PC-3 (cell line): ENCODE results near the gene LONP1. TPM values are rescaled to one million over a fixed set of nuclear protein-coding genes. Genes with fewer than 3 reads are reported as not detected.
"Not testable (repeated sequence)": the region's sequence is repeated elsewhere in the genome, so short reads cannot be mapped to it uniquely, and the experiment has no call there.

ENCODE experiments used
- ATAC-seq: fragments of 200-7000 bp; cut with Tn5 transposase; 2 replicates; pipeline ENCODE4 v1.9.1; 2020; ENCODE audit warnings: mild to moderate bottlenecking, moderate library complexity
- BruUV-seq: library from RNA; stranded (reverse); fragments of 400-500 nt; replicated peaks from 2 replicates; lab custom pipeline; 2021; lab: Mats Ljungman, UMichigan
- CTCF ChIA-PET: fragments of 300-600 bp; sonication (Branson Sonifier 250); formaldehyde crosslinking; loops from one replicate; lab custom pipeline; 2022; ENCODE audit warnings: antibody characterized with exemption; lab: Charles Lee
- POLR2A ChIA-PET: fragments of 300-600 bp; sonication (Branson Sonifier 250); formaldehyde crosslinking; loops from one replicate; lab custom pipeline; 2022; ENCODE audit warnings: antibody characterized with exemption; ENCODE audit not compliant: unreplicated experiment; lab: Charles Lee
- DNase-seq: peaks from one replicate; pipeline ENCODE4 v3.0.0-alpha.2; 2015
- H2AFZ ChIP-seq: fragments of 300-600 bp; sonication (generic); 2 replicates; pipeline ENCODE4 v1.6.0; 2016; ENCODE audit warnings: antibody characterized with exemption, low read length
- H3F3A ChIP-seq: fragments of 300-600 bp; sonication (generic); one replicate; pipeline ENCODE4 v1.6.0; 2017; ENCODE audit warnings: antibody characterized with exemption, low read length, control low read depth, mild to moderate bottlenecking; ENCODE audit not compliant: unreplicated experiment
- H3K27ac ChIP-seq: fragments of 300-600 bp; sonication (generic); 2 replicates; pipeline ENCODE4 v1.5.1; 2016; ENCODE audit warnings: mild to moderate bottlenecking, low read length
- H3K27me3 ChIP-seq: fragments of 300-600 bp; sonication (generic); 2 replicates; pipeline ENCODE4 v1.6.1; 2016; ENCODE audit warnings: low read length, mixed read lengths
- H3K36me3 ChIP-seq: fragments of 300-600 bp; sonication (generic); 2 replicates; pipeline ENCODE4 v1.6.1; 2016; ENCODE audit warnings: low read depth, mixed run types, low read length, mixed read lengths
- H3K4me1 ChIP-seq: fragments of 300-600 bp; sonication (generic); 2 replicates; pipeline ENCODE4 v1.5.1; 2016; ENCODE audit warnings: low read length; ENCODE audit not compliant: insufficient read depth
- H3K4me2 ChIP-seq: fragments of 300-600 bp; sonication (generic); 2 replicates; pipeline ENCODE4 v1.6.0; 2016; ENCODE audit warnings: low read length
- H3K4me3 ChIP-seq: fragments of 300-600 bp; sonication (generic); 2 replicates; pipeline ENCODE4 v1.5.1; 2016; ENCODE audit warnings: mild to moderate bottlenecking, low read length, mixed read lengths
- H3K79me2 ChIP-seq: fragments of 300-600 bp; sonication (generic); 2 replicates; pipeline ENCODE4 v1.6.1; 2017; ENCODE audit warnings: low read length, mixed read lengths
- H3K9ac ChIP-seq: fragments of 300-600 bp; sonication (generic); 2 replicates; pipeline ENCODE4 v1.6.0; 2016; ENCODE audit warnings: mild to moderate bottlenecking, low read length
- H3K9me2 ChIP-seq: fragments of 300-600 bp; sonication (generic); replicated peaks from 2 replicates; pipeline ENCODE4 v1.6.1; 2016; ENCODE audit warnings: mixed run types, low read length, mixed read lengths
- H3K9me3 ChIP-seq: fragments of 300-600 bp; sonication (generic); 2 replicates; pipeline ENCODE4 v1.6.1; 2016; ENCODE audit warnings: low read length, mixed read lengths
- H4K20me1 ChIP-seq: fragments of 300-600 bp; sonication (generic); 2 replicates; pipeline ENCODE4 v1.6.1; 2016; ENCODE audit warnings: low read length, mixed read lengths
- CTCF ChIP-seq: fragments of 300-600 bp; sonication (generic); conservative IDR thresholded peaks from 2 replicates; pipeline ENCODE4 v1.5.1; 2017; ENCODE audit warnings: antibody characterized with exemption, low read depth, mild to moderate bottlenecking, low read length
- EZH2 ChIP-seq: fragments of 300-600 bp; sonication (generic); IDR thresholded peaks from one replicate; pipeline ENCODE4 v1.6.1; 2017; ENCODE audit warnings: antibody characterized with exemption, mild to moderate bottlenecking, low read length; ENCODE audit not compliant: unreplicated experiment
- EZH2phosphoT487 ChIP-seq: fragments of 300-600 bp; sonication (generic); IDR thresholded peaks from 2 replicates; pipeline ENCODE4 v1.6.1; 2018; ENCODE audit warnings: mild to moderate bottlenecking, antibody characterized with exemption, low read length, borderline replicate concordance
- intact Hi-C: fragments of 100-400 bp; cut with micrococcal nuclease; formaldehyde crosslinking; loops from 2 replicates; pipeline ENCODE4 v1.9.0; 2023
- total RNA-seq: library from RNA; depleted of rRNA; stranded (reverse); fragments of >200 nt; gene quantifications from 2 replicates; pipeline ENCODE4 v1.2.3, GENCODE V29; 2014

Gene LONP1
- total RNA-seq, 1 experiment from 2014 or later = 217 TPM

- Histone ChIP-seq H4K20me1 (no peaks in the 10 kb centered on the region), H3K36me3 (no peaks in the 10 kb centered on the region), H3K9ac (no peak overlapping the region), H3K79me2 (no peaks in the 10 kb centered on the region), H3K4me1 (no peaks in the 10 kb centered on the region), H3K27ac (no peak overlapping the region), H3K9me2 (no peaks in the 10 kb centered on the region), H3K4me2 (no peak overlapping the region), H3K9me3 (no peaks in the 10 kb centered on the region), H2AFZ (no peak overlapping the region), H3K4me3 (no peak overlapping the region), H3K27me3 (no peaks in the 10 kb centered on the region), H3F3A (no peaks in the 10 kb centered on the region)
- no TSS peak for BruUV-seq
- ChIA-PET POLR2A (no interaction called here), CTCF (no interaction called here)
- TF ChIP-seq EZH2 = no peak
- ATAC-seq = no peak
- no peak for DNase-seq
- intact Hi-C loops = no loop called here
Measured at GRCh38 chr19:5751709-5752108, 31.8 kb upstream of the LONP1 start.

- Histone ChIP-seq H3K79me2 (no peaks in the 10 kb centered on the region), H3K27me3 (no peaks in the 10 kb centered on the region), H4K20me1 (no peaks in the 10 kb centered on the region), H3K9ac (no peak overlapping the region), H3K9me2 (no peaks in the 10 kb centered on the region), H3K4me3 (no peak overlapping the region), H3K27ac (no peak overlapping the region), H3K9me3 (no peaks in the 10 kb centered on the region), H3K4me2 (no peak overlapping the region), H3F3A (no peaks in the 10 kb centered on the region), H3K4me1 (no peaks in the 10 kb centered on the region), H2AFZ (no peak overlapping the region), H3K36me3 (no peaks in the 10 kb centered on the region)
- POLR2A ChIA-PET = no interaction called here
- CTCF ChIA-PET = no interaction called here
- DNase-seq (no peak), ATAC-seq (no peak)
- BruUV-seq = no TSS peak
- intact Hi-C loops = no loop called here
- no peak for TF ChIP-seq EZH2
- TF ChIP-seq EZH2phosphoT487 = no peak
- no peak for TF ChIP-seq CTCF
Measured at GRCh38 chr19:5749505-5749904, 29.6 kb upstream of the LONP1 start.

- ATAC-seq, intact Hi-C loops, H3K9me3 ChIP-seq, H3K27me3 ChIP-seq, H2AFZ ChIP-seq, H3K4me3 ChIP-seq, H3K4me1 ChIP-seq, H3K9me2 ChIP-seq, H3K36me3 ChIP-seq, H4K20me1 ChIP-seq, DNase-seq, H3K79me2 ChIP-seq, BruUV-seq, POLR2A ChIA-PET, H3F3A ChIP-seq, H3K27ac ChIP-seq, H3K4me2 ChIP-seq, CTCF ChIA-PET, H3K9ac ChIP-seq: not testable (repeated sequence)
Measured at GRCh38 chr19:5748920-5749319, 29.0 kb upstream of the LONP1 start.

GRCh38 chr19:5744999-5745398 is 25.1 kb upstream of the LONP1 start:
- H4K20me1 ChIP-seq, POLR2A ChIA-PET, H3K27me3 ChIP-seq, H3F3A ChIP-seq, H3K4me1 ChIP-seq, H3K4me2 ChIP-seq, H3K9ac ChIP-seq, H3K9me2 ChIP-seq, BruUV-seq, ATAC-seq, H3K36me3 ChIP-seq, DNase-seq, H2AFZ ChIP-seq, intact Hi-C loops, H3K4me3 ChIP-seq, H3K9me3 ChIP-seq, H3K79me2 ChIP-seq, CTCF ChIA-PET, H3K27ac ChIP-seq: not testable (repeated sequence)
